Activated B cell treated with CpG ODN at 0.5 μM for 24 hours (primary cell): ENCODE results near the gene CCP110. TPM values are rescaled to one million over a fixed set of nuclear protein-coding genes. Genes with fewer than 3 reads are reported as not detected.
"Not testable (repeated sequence)": the region's sequence is repeated elsewhere in the genome, so short reads cannot be mapped to it uniquely, and the experiment has no call there.

Experiments
- ATAC-seq: fragments of 200-7000 bp; cut with Tn5 transposase; one replicate; pipeline ENCODE4 v1.10.0; 2021; ENCODE audit warnings: low read depth, mild to moderate bottlenecking, moderate library complexity
- CTCF ChIA-PET: fragments of 350-600 bp; sonication (Branson Sonifier 250); formaldehyde crosslinking; loops from one replicate; lab custom pipeline; 2021; ENCODE audit warnings: antibody characterized with exemption; lab: Charles Lee
- POLR2A ChIA-PET: fragments of 350-600 bp; sonication (Branson Sonifier 250); formaldehyde crosslinking; loops from one replicate; lab custom pipeline; 2021; ENCODE audit warnings: antibody characterized with exemption; lab: Charles Lee
- DNase-seq: peaks from one replicate; pipeline ENCODE4 v3.0.0; 2022
- H3K27ac Mint-ChIP-seq: one replicate; pipeline ENCODE4 v1.8.0; 2020; ENCODE audit warnings: mixed read lengths
- H3K27me3 Mint-ChIP-seq: one replicate; pipeline ENCODE4 v1.8.0; 2021; ENCODE audit warnings: mixed read lengths
- H3K36me3 Mint-ChIP-seq: one replicate; pipeline ENCODE4 v1.8.0; 2021; ENCODE audit warnings: low read depth, mixed read lengths
- H3K4me1 Mint-ChIP-seq: one replicate; pipeline ENCODE4 v1.8.0; 2021; ENCODE audit warnings: mixed read lengths
- H3K4me3 Mint-ChIP-seq: one replicate; pipeline ENCODE4 v1.8.0; 2020; ENCODE audit warnings: mild to moderate bottlenecking, mixed read lengths
- H3K9me3 Mint-ChIP-seq: one replicate; pipeline ENCODE4 v1.8.0; 2020; ENCODE audit warnings: mixed read lengths
- intact Hi-C: fragments of 100-400 bp; cut with micrococcal nuclease; formaldehyde crosslinking; loops from one replicate; pipeline ENCODE4 v1.15.1; 2024
- total RNA-seq: library from RNA; stranded (reverse); gene quantifications from 2 replicates; pipeline ENCODE4 v1.2.3, GENCODE V29; 2022
- TF ChIP-seq, protein P1 (sequence below): fragments of 200-600 bp; IDR thresholded peaks from one replicate; pipeline ENCODE4 v1.8.0; 2022; ENCODE audit warnings: antibody characterized with exemption, mild to moderate bottlenecking

Gene CCP110
- total RNA-seq, 1 donor from 2014 or later: 12.7 TPM

DNA sequence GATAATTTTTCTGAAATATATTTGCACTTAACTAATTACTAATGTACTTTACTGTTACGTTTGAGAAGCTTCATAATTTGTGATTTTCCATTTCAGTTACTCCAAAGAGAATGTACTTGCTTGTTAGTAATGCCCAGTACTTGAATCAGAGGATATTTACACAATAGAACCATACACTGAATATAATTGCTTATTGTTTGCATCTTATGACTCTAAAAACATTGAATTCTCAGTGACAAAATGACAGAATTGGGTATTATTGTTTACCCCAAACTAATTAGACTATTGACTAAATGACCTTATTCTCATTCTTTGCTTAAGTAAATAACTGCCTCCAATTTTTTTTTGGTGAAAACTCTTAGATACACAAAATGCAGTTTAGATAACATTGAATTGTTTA is 8.9 kb downstream of the CCP110 start:
- no peaks in the 10 kb centered on the region for H3K4me1 Mint-ChIP-seq
- no peak for ATAC-seq

DNA sequence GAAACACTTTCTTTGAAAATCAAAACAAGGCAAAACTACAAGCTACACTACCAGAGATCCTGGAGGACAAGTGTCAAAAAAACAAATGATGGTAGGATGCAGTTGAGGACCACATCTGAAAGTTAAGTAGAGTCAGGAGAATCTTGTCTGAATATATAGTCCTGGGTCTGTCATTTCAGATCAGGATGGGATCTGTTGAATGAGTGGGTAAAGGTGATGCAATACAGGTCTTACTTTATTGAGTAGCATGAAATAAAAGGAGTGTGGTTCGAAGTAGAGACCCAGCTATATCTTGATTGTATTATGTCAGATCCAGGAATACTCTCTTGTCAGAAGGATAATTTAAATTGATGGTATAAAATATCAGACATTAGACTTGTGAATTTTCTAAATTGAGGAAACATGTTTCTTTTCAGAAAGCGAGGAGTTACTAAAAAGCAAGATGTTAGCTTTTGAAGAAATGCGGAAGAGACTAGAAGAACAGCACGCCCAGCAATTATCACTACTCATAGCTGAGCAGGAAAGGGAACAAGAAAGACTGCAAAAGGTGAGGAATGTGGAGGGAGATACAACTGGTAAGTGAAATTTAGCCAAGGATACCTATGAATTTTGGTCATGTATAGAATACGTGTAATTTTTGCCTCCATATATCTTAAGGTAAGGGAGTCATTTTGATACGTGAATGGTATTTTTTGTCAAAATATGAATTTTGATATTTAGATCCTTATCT is 16.7 kb downstream of the CCP110 start:
- intact Hi-C loops: no loop called here
- ATAC-seq (no peak), DNase-seq (no peak)
- H3K36me3 Mint-ChIP-seq: peaks cover 57% of the 10 kb centered on the region
- H3K4me3 Mint-ChIP-seq: no peak overlapping the region
- H3K4me1 Mint-ChIP-seq: no peaks in the 10 kb centered on the region
- TF ChIP-seq, protein P1, sequence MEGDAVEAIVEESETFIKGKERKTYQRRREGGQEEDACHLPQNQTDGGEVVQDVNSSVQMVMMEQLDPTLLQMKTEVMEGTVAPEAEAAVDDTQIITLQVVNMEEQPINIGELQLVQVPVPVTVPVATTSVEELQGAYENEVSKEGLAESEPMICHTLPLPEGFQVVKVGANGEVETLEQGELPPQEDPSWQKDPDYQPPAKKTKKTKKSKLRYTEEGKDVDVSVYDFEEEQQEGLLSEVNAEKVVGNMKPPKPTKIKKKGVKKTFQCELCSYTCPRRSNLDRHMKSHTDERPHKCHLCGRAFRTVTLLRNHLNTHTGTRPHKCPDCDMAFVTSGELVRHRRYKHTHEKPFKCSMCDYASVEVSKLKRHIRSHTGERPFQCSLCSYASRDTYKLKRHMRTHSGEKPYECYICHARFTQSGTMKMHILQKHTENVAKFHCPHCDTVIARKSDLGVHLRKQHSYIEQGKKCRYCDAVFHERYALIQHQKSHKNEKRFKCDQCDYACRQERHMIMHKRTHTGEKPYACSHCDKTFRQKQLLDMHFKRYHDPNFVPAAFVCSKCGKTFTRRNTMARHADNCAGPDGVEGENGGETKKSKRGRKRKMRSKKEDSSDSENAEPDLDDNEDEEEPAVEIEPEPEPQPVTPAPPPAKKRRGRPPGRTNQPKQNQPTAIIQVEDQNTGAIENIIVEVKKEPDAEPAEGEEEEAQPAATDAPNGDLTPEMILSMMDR: no peak
- ChIA-PET POLR2A (no interaction called here), CTCF (no interaction called here)
- H3K27me3 Mint-ChIP-seq: no peaks in the 10 kb centered on the region
- peaks cover 2% of the 10 kb centered on the region for H3K9me3 Mint-ChIP-seq
- no peak overlapping the region for H3K27ac Mint-ChIP-seq

More for the DNA sequence above, 8.9 kb downstream of the CCP110 start:
- TF ChIP-seq, protein P1: no peak
- POLR2A ChIA-PET: no interaction called here
- CTCF ChIA-PET: no interaction called here
- no peak overlapping the region for H3K4me3 Mint-ChIP-seq
- intact Hi-C loops: no loop called here
- H3K27ac Mint-ChIP-seq: no peak overlapping the region
- H3K27me3 Mint-ChIP-seq: no peaks in the 10 kb centered on the region
- no peaks in the 10 kb centered on the region for H3K9me3 Mint-ChIP-seq
- no peak for DNase-seq
- peaks cover 53% of the 10 kb centered on the region for H3K36me3 Mint-ChIP-seq

DNA sequence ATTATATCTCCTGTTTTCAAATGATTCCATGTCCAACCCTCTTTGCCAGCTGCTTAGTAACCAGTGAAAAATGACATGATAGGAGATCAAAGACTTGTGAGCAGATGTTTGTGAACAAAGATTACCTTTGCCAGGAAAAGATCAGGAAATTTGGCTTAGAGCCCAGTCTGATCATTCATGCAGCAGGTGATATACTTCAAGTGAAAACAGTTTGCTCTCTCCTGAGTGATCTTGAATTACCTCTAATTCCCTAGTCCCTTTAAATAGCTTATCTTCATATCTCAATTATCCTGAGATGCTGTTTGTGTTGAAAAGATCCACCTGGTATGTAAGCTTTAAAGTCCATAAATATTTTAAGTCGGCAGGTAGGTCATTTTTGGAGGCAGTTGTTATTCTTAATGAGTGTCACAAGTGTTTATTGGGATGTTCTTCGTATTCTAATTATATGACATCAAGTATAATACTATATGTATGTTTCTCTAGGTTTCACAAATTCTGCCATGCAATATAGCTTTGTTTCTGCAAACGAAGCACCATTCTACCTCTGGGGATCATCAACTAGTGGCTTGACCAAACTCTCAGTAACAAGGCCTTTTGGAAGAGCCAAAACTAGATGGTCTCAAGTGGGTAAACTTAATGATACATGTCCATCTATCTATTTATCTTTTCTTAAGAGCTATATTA is 18.5 kb downstream of the CCP110 start:
- intact Hi-C loops: no loop called here
- Mint-ChIP-seq H3K4me1 (no peaks in the 10 kb centered on the region), H3K27ac (no peak overlapping the region), H3K36me3 (peaks cover 48% of the 10 kb centered on the region), H3K27me3 (no peaks in the 10 kb centered on the region), H3K4me3 (no peak overlapping the region), H3K9me3 (peaks cover 2% of the 10 kb centered on the region)
- CTCF ChIA-PET: no interaction called here
- DNase-seq (no peak), ATAC-seq (no peak)
- POLR2A ChIA-PET: no interaction called here
- TF ChIP-seq, protein P1: no peak

DNA sequence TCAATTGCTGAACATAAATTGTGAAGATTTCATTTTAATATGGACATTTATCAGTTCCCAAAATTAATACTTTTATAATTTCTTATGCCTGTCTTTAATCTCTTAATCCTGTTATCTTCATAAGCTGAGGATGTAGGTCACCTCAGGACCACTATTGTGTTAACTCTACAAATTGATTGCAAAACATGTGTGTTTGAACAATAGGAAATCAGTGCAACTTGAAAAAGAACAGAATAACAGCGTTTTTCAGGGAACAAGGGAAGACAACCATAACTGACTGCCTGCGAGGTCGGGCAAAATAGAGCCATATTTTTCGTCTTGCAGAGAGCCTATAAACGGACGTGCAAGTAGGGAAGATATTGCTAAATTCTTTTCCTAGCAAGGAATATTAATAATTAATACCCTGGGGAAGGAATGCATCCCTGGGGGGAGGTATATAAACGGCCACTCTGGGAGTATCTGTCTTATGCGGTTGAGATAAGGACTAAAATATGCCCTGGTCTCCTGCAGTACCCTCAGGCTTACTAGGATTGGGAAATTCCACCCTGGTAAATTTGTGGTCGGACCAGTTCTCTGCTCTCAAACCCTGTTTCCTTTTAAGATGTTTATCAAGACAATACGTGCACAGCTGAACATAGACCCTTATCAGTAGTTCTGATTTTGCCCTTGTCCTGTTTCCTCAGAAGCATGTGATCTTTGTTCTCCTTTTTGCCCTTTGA is 19.7 kb downstream of the CCP110 start:
- H3K4me3 Mint-ChIP-seq, H3K9me3 Mint-ChIP-seq, DNase-seq, intact Hi-C loops, H3K27ac Mint-ChIP-seq, ATAC-seq, CTCF ChIA-PET, POLR2A ChIA-PET, H3K27me3 Mint-ChIP-seq, H3K4me1 Mint-ChIP-seq: not testable (repeated sequence)
- H3K36me3 Mint-ChIP-seq: peaks cover 49% of the 10 kb centered on the region

DNA sequence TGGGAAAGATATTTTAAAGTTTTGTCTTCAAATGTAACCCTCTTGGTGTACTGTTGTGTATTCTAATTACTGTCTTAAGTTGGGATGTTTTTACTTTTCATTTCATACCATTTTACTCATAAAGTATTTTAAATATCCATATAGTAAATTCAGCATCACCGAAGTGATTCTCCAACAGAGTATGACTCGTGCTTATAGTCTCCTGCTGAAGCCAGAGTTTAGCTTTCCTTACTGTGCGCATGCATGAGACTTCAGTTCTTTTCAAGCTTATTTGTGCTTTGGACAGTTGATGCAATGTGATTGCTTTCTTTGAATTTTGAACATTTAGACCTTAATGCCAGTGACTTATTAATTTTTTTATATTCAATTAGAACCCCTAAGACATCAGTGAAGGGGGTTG is 24.4 kb downstream of the CCP110 start:
- DNase-seq (no peak), ATAC-seq (no peak)
- peaks cover 29% of the 10 kb centered on the region for H3K36me3 Mint-ChIP-seq
- H3K4me3 Mint-ChIP-seq: no peak overlapping the region
- H3K4me1 Mint-ChIP-seq: no peaks in the 10 kb centered on the region
- intact Hi-C loops: no loop called here
- CTCF ChIA-PET: interaction anchor here (1.2 kb wide), 1 partner anchor 45 kb away, joined by 3 read pairs; no protein-coding TSS in a partner anchor
- POLR2A ChIA-PET: interaction anchor here (0.6 kb wide), 1 partner anchor 33 kb away, joined by 3 read pairs; no protein-coding TSS in a partner anchor
- no peak overlapping the region for H3K27ac Mint-ChIP-seq
- H3K9me3 Mint-ChIP-seq: peaks cover 2% of the 10 kb centered on the region
- no peaks in the 10 kb centered on the region for H3K27me3 Mint-ChIP-seq
- TF ChIP-seq, protein P1: no peak
